Measurements from ENCODE around the gene FAM184B.

FAM184B gene

GRCh38 chr4:17781300-17782287 lies at the start of gene FAM184B:
Gene FAM184B (minus strand): TSS chr4:17781621. CDS start chr4:17781299, 322 bp downstream.
- DNase-seq (ENCODE audit: low spot score), result no peak

GRCh38 chr4:17823871-17824669 lies 42.6 kb upstream of the FAM184B start:
- DNase-seq (ENCODE audit: low spot score), result no peak

GRCh38 chr4:17817027-17817426 lies 35.6 kb upstream of the FAM184B start:
- DNase-seq (ENCODE audit: low spot score), result peak; percentile 59

- DNase-seq (ENCODE audit: low spot score), result no peak
Measured at GRCh38 chr4:17816142-17816541, 34.7 kb upstream of the FAM184B start.

GRCh38 chr4:17814140-17814539 lies 32.7 kb upstream of the FAM184B start:
- no peak for DNase-seq (ENCODE audit: low spot score)

GRCh38 chr4:17812801-17813200 lies 31.4 kb upstream of the FAM184B start:
- no peak for DNase-seq (ENCODE audit: low spot score)

GRCh38 chr4:17812125-17812524 lies 30.7 kb upstream of the FAM184B start:
- peak; percentile 37 for DNase-seq (ENCODE audit: low spot score)

GRCh38 chr4:17811078-17811603 lies 29.7 kb upstream of the FAM184B start:
- no peak for DNase-seq (ENCODE audit: low spot score)

- peak; percentile 100 for DNase-seq (ENCODE audit: low spot score)
Measured at GRCh38 chr4:17810260-17811077, 29.0 kb upstream of the FAM184B start, which contains the start of the genes DCAF16 and NCAPG. Gene DCAF16 (minus strand): TSS chr4:17810757. CDS start chr4:17804141, 6,616 bp downstream. Gene NCAPG (plus strand): TSS chr4:17810979. CDS start chr4:17811078, 99 bp downstream.

GRCh38 chr4:17809667-17810066 lies 28.2 kb upstream of the FAM184B start:
- peak; percentile 40 for DNase-seq (ENCODE audit: low spot score)

- no peak for DNase-seq (ENCODE audit: low spot score)
Measured at GRCh38 chr4:17807446-17807845, 26.0 kb upstream of the FAM184B start.

GRCh38 chr4:17805580-17806155 lies 24.2 kb upstream of the FAM184B start:
- no peak for DNase-seq (ENCODE audit: low spot score)

GRCh38 chr4:17797808-17798207 lies 16.4 kb upstream of the FAM184B start:
- no peak for DNase-seq (ENCODE audit: low spot score)

- no peak for DNase-seq (ENCODE audit: low spot score)
Measured at GRCh38 chr4:17794730-17795129, 13.3 kb upstream of the FAM184B start.

GRCh38 chr4:17788956-17789355 lies 7.5 kb upstream of the FAM184B start:
- DNase-seq (ENCODE audit: low spot score), result no peak

- DNase-seq (ENCODE audit: low spot score), result no peak
Measured at GRCh38 chr4:17787315-17787714, 5.9 kb upstream of the FAM184B start.

- no peak for DNase-seq (ENCODE audit: low spot score)
Measured at GRCh38 chr4:17786567-17786966, 5.1 kb upstream of the FAM184B start.

GRCh38 chr4:17785858-17786257 lies 4.4 kb upstream of the FAM184B start:
- no peak for DNase-seq (ENCODE audit: low spot score)

- no peak for DNase-seq (ENCODE audit: low spot score)
Measured at GRCh38 chr4:17780501-17781299, 721 bp downstream of the FAM184B start.

GRCh38 chr4:17778431-17778830 lies 3.0 kb downstream of the FAM184B start:
- no peak for DNase-seq (ENCODE audit: low spot score)

Data from NAMALWA (cell line).